GM12865 (cell line): Measurements from ENCODE around the gene PHKA2.

Source experiments
- DNase-seq: peaks from one replicate; pipeline ENCODE4 v3.0.0; 2010; ENCODE audit warnings: low read depth
- H3K4me3 ChIP-seq: 2 replicates; pipeline ENCODE4 v1.5.1; 2011; ENCODE audit warnings: mild to moderate bottlenecking, low read depth, low read length, control low read depth
- CTCF ChIP-seq: IDR thresholded peaks from 2 replicates; pipeline ENCODE4 v1.5.1; 2011; ENCODE audit warnings: low read length, control low read depth, low read depth, inconsistent platforms; ENCODE audit not compliant: insufficient read depth; ENCODE audit errors: missing control alignments

Gene PHKA2

DNA sequence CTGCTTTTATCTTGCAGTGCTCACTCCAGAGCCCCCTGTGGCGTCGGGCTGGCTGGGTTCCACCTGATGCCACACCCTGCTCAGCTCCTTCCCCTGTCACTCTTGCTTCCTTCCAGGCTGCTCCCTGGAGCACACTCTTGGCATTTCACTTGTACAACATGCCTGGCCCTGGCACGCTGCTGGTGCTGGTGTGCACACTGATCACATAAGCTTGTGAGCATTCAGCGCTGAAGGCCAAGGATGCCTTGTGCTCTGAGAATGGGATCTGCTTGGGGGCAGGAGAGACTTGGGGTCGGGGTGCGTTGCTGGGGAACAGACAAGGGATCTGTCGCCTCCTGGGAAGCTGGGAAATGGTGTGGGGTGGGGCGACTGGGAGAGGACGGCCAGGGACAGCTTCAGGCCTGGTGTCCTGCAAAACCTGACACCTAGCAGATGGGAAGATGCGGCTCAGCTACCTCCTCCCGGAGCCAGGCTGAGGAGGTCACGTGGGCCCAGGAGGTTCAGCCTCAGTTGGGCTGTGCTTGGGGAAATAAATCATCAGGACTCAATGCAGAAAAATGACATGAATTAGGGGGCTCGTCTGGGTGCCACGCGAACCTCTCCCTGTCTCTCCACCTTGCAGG lies 108.5 kb downstream of the PHKA2 start:
- no peak for TF ChIP-seq CTCF
- H3K4me3 ChIP-seq, result no peak overlapping the region
- no peak for DNase-seq

- TF ChIP-seq CTCF, result no peak
- no peak for DNase-seq
- no peak overlapping the region for H3K4me3 ChIP-seq
Measured at GRCh38 chrX:18874560-18875255, 109.2 kb downstream of the PHKA2 start.

- DNase-seq, result no peak
- no peak for TF ChIP-seq CTCF
- no peak overlapping the region for H3K4me3 ChIP-seq
Measured at GRCh38 chrX:18873836-18874235, 110.1 kb downstream of the PHKA2 start.

DNA sequence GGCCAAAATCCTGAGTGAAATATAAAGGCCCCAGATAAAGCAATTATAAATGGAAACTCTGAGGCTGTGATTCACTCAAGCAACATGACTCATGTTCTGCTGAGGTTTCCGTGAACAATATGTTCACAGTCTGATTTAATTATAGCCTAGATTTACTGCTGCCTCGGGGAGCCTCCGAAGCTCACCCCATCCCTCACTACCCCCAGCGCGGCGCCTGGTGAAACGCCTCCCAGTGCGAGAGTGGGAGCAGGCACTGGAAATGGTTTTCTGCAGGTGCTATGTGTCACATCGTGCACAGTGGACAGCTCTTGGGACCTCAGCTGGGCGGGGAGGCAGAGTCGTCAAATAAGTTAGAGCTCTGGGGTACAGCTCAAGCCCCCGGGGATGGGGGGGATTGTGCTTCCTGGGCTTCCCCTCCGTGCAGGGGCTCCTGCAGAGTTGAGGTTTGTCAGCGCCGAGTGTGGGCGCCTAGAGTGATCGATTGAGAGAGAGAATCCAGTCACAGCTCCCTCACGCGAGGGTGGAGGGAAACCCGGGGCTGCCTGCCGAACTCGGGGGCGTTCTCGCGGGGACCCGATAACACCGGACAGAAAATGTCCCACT lies 110.6 kb downstream of the PHKA2 start:
- TF ChIP-seq CTCF, result no peak
- DNase-seq, result no peak
- H3K4me3 ChIP-seq, result no peak overlapping the region

DNA sequence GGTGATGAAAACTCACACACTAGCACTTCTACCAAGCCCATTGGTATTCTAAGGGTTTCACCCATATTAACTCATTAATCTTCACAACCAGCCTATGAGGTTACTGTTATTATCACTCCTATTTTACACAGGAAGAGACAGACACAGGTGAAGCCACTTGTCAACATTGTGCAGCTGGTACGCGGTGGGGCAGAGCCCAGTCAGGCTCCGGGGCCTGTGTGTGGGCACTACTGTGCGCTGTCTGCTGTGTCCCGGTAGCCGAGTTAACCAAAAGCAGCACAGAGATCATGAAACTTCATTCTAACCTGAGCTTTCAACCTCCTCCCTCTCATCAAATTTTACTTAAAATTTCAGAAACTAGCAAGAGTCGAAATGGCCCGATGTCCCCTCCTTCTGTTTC lies 111.3 kb downstream of the PHKA2 start:
- H3K4me3 ChIP-seq, result no peak overlapping the region
- no peak for DNase-seq
- no peak for TF ChIP-seq CTCF

DNA sequence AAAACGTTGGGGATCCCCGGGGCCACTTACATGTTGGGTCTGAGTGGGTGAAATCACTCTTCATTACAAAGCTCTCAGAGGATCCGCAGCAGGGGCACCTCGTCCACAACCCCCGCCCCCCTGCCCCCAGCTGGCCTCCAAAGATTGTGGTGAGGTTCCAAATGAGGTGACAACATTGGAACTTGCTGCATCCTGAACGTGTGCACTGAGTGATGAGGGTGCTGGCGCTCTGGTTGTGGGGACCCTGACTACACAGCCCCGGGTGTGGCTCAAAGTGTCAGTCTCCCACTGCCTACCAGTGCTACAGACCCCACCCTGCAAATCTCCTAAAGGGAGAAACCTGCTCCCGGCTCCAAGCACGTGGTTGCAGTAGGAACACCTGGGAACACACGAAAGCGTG lies 111.9 kb downstream of the PHKA2 start:
- no peak for DNase-seq
- H3K4me3 ChIP-seq, result no peak overlapping the region
- TF ChIP-seq CTCF, result no peak
